NCI-H187 treated with DMSO at 0.1 percent for 48 hours (cell line): Measurements from ENCODE around the gene BCAS1.

ENCODE experiments used
- DNase-seq: peaks from one replicate; lab custom pipeline; 2025; lab: John Stamatoyannopoulos, UW

Gene BCAS1

GRCh38 chr20:53902968-53903651 is 167.3 kb downstream of the BCAS1 start:
- no peak for DNase-seq

GRCh38 chr20:53901497-53902096 is 168.8 kb downstream of the BCAS1 start:
- no peak for DNase-seq

- no peak for DNase-seq
Measured at GRCh38 chr20:53901064-53901463, 169.3 kb downstream of the BCAS1 start.

GRCh38 chr20:53900380-53900999 is 169.9 kb downstream of the BCAS1 start:
- DNase-seq, result no peak

GRCh38 chr20:53899351-53900167 is 170.8 kb downstream of the BCAS1 start:
- DNase-seq, result peak; percentile 96

- no peak for DNase-seq
Measured at GRCh38 chr20:53898556-53898931, 171.8 kb downstream of the BCAS1 start.

GRCh38 chr20:53897884-53898555 is 172.4 kb downstream of the BCAS1 start:
- DNase-seq, result no peak

- DNase-seq, result no peak
Measured at GRCh38 chr20:53896647-53897046, 173.7 kb downstream of the BCAS1 start.

- DNase-seq, result no peak
Measured at GRCh38 chr20:53896041-53896440, 174.4 kb downstream of the BCAS1 start.

GRCh38 chr20:53895385-53895755 is 175.0 kb downstream of the BCAS1 start:
- no peak for DNase-seq

- no peak for DNase-seq
Measured at GRCh38 chr20:53894707-53895384, 175.5 kb downstream of the BCAS1 start.
